Hepatocyte (in vitro differentiated cells): Measurements from ENCODE around the gene C3orf22. TPM values are rescaled to one million over a fixed set of nuclear protein-coding genes. Genes with fewer than 3 reads are reported as not detected.

Source experiments
- DNase-seq: peaks from one replicate; pipeline ENCODE4 v3.0.0-alpha.2; 2016; ENCODE audit warnings: low spot score
- H2AFZ ChIP-seq: fragments of 200-600 bp; sonication (generic); 2 replicates; pipeline ENCODE4 v1.6.0; 2016; ENCODE audit warnings: antibody characterized with exemption, mild to moderate bottlenecking
- H3K27ac ChIP-seq: fragments of 200-600 bp; sonication (generic); 2 replicates; pipeline ENCODE4 v1.5.1; 2016; ENCODE audit warnings: mild to moderate bottlenecking
- H3K27me3 ChIP-seq: fragments of 200-600 bp; sonication (generic); 2 replicates; pipeline ENCODE4 v1.6.1; 2016
- H3K36me3 ChIP-seq: fragments of 200-600 bp; sonication (generic); replicated peaks from 2 replicates; pipeline ENCODE4 v1.5.1; 2016; ENCODE audit warnings: low read depth; ENCODE audit not compliant: insufficient read depth
- H3K4me1 ChIP-seq: fragments of 200-600 bp; sonication (generic); 2 replicates; pipeline ENCODE4 v1.5.1; 2016; ENCODE audit warnings: mild to moderate bottlenecking, moderate library complexity; ENCODE audit not compliant: insufficient read depth
- H3K4me2 ChIP-seq: fragments of 200-600 bp; sonication (generic); 2 replicates; pipeline ENCODE4 v1.6.0; 2016
- H3K4me3 ChIP-seq: fragments of 200-600 bp; sonication (generic); 2 replicates; pipeline ENCODE4 v1.5.1; 2016; ENCODE audit warnings: mild to moderate bottlenecking
- H3K79me2 ChIP-seq: fragments of 200-600 bp; sonication (generic); 2 replicates; pipeline ENCODE4 v1.6.0; 2017; ENCODE audit warnings: mild to moderate bottlenecking
- H3K9me2 ChIP-seq: fragments of 200-600 bp; sonication (generic); replicated peaks from 2 replicates; pipeline ENCODE4 v1.6.0; 2017; ENCODE audit warnings: mild to moderate bottlenecking; ENCODE audit not compliant: insufficient read depth
- H3K9me3 ChIP-seq: fragments of 200-600 bp; sonication (generic); 2 replicates; pipeline ENCODE4 v1.5.1; 2016; ENCODE audit warnings: low read depth, mild to moderate bottlenecking
- H4K20me1 ChIP-seq: fragments of 200-600 bp; sonication (generic); 2 replicates; pipeline ENCODE4 v1.6.0; 2016; ENCODE audit warnings: mild to moderate bottlenecking; ENCODE audit not compliant: insufficient read depth, poor library complexity, severe bottlenecking
- EZH2 ChIP-seq: fragments of 200-600 bp; sonication (generic); IDR thresholded peaks from 2 replicates; pipeline ENCODE4 v1.6.1; 2016; ENCODE audit warnings: antibody characterized with exemption, mild to moderate bottlenecking, borderline replicate concordance
- EZH2phosphoT487 ChIP-seq: fragments of 200-600 bp; sonication (generic); IDR thresholded peaks from one replicate; pipeline ENCODE4 v1.6.1; 2018; ENCODE audit warnings: antibody characterized with exemption, mild to moderate bottlenecking, low read depth, moderate library complexity; ENCODE audit not compliant: unreplicated experiment, severe bottlenecking
- WGBS: methylation state at CpG from one replicate; pipeline ENCODE4 v1.1.6; 2016; ENCODE audit warnings: low lambda C conversion rate; ENCODE audit errors: missing lambda C conversion rate; 5-methylcytosine and 5-hydroxymethylcytosine counted together
- polyA plus RNA-seq: library from polyadenylated mRNA; unstranded; fragments of >200 nt; fragmentation: Nextera tagmentation; extraction: Ambion mirVana; gene quantifications from 2 replicates; pipeline ENCODE4 v1.2.1, GENCODE V29; 2016
- total RNA-seq: library from RNA; depleted of rRNA; stranded (reverse); fragments of >200 nt; gene quantifications from 2 replicates; pipeline ENCODE4 v1.2.3, GENCODE V29; 2014
- TF ChIP-seq, protein P1 (sequence below): fragments of 200-600 bp; sonication (generic); IDR thresholded peaks from 2 replicates; pipeline ENCODE4 v1.5.1; 2016; ENCODE audit warnings: antibody characterized with exemption, mild to moderate bottlenecking; ENCODE audit not compliant: poor library complexity

C3orf22 gene
- total and polyA plus RNA-seq, 2 experiments from 2014 or later, result not detected

DNA sequence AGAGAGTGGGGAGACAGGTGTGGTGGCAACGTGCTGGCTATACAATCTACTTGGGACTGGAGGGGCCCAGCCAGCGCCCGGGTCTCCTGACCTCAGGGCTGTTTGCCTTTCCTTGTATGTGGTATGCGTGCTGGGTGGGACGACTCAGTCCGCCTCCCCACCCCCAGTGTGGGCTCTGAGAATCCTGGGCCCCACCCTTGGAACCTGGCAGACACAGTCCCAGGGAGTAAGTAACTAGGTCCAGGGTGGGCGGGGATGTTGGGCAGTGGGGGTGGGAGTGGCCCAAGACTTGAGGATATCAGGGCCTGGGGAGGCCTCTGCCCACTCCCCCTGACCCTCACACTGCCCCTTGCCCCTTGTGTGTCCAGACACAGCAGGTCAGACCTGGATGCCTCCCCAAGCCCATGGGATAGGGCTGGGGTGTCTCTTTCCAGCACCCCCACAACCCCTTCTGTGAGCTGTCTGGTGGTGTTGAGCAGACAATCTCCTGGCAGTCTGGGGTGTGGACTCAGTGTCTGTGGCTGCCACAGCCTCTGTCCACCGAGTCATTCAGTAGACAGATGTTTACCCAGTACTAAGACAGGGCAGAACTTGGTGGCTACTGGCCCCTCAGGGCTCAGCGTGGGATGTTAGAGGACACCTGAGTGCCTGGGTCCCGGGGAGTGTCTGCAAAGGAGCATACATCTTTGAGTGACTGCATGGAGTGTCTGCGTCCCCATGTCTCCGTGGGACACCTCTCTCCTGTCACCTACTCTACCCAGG is 33.5 kb downstream of the C3orf22 start:
- Histone ChIP-seq H3K4me2 (peak overlapping the region; percentile 95), H3K9me3 (no peaks in the 10 kb centered on the region), H3K79me2 (no peaks in the 10 kb centered on the region), H3K4me3 (peak overlapping the region; percentile 52), H3K9me2 (no peaks in the 10 kb centered on the region), H4K20me1 (no peaks in the 10 kb centered on the region), H3K27me3 (peaks cover 10% of the 10 kb centered on the region), H3K27ac (peak overlapping the region; percentile 87), H2AFZ (no peak overlapping the region), H3K36me3 (no peaks in the 10 kb centered on the region), H3K4me1 (peaks cover 42% of the 10 kb centered on the region)
- WGBS, result 54% methylated on average over 12 of the region's 12 CpGs
- peak; percentile 61 for DNase-seq
- TF ChIP-seq, protein P1, sequence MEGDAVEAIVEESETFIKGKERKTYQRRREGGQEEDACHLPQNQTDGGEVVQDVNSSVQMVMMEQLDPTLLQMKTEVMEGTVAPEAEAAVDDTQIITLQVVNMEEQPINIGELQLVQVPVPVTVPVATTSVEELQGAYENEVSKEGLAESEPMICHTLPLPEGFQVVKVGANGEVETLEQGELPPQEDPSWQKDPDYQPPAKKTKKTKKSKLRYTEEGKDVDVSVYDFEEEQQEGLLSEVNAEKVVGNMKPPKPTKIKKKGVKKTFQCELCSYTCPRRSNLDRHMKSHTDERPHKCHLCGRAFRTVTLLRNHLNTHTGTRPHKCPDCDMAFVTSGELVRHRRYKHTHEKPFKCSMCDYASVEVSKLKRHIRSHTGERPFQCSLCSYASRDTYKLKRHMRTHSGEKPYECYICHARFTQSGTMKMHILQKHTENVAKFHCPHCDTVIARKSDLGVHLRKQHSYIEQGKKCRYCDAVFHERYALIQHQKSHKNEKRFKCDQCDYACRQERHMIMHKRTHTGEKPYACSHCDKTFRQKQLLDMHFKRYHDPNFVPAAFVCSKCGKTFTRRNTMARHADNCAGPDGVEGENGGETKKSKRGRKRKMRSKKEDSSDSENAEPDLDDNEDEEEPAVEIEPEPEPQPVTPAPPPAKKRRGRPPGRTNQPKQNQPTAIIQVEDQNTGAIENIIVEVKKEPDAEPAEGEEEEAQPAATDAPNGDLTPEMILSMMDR, result no peak
- TF ChIP-seq EZH2 (no peak), EZH2phosphoT487 (no peak)

DNA sequence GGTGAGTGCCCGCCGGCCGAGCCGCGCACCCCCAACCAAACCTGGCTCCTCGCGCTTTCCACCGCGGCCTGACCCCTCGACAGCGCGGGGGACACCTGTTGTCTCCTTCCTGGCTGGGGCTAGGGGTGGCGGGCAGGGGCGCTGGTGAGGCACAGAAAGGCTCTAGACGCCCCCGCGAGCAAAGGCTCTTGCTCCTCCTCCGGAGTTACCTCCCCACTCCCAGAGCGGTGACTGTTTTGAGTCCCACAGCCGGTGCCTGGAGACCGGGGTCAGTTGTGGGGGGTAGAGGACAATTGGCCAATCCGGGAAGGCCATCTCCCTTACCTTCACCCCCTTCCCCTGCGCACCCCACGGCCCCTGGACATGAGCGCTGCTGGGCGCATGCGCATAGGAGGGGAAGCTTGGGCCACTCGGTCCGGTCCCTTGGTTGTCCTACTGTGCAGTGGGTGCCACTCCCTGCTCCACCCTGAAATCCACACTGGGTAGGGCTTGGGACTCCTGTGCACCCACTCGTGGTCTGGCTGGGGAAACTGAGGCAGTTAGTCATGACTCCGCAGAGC is 34.2 kb downstream of the C3orf22 start:
- H4K20me1 ChIP-seq, result no peaks in the 10 kb centered on the region
- H3K9me3 ChIP-seq, result no peaks in the 10 kb centered on the region
- H3K9me2 ChIP-seq, result no peaks in the 10 kb centered on the region
- H3K36me3 ChIP-seq, result no peaks in the 10 kb centered on the region
- TF ChIP-seq EZH2, result no peak
- no peak for TF ChIP-seq EZH2phosphoT487
- TF ChIP-seq, protein P1, result no peak
- H3K79me2 ChIP-seq, result no peaks in the 10 kb centered on the region
- peak overlapping the region; percentile 68 for H2AFZ ChIP-seq
- WGBS, result 13% methylated on average over 20 of the region's 31 CpGs
- peaks cover 36% of the 10 kb centered on the region for H3K4me1 ChIP-seq
- peak; percentile 62 for DNase-seq
- peak overlapping the region; percentile 95 for H3K4me2 ChIP-seq
- H3K27me3 ChIP-seq, result peaks cover 10% of the 10 kb centered on the region
- H3K4me3 ChIP-seq, result peak overlapping the region; percentile 52
- H3K27ac ChIP-seq, result peak overlapping the region; percentile 87

DNA sequence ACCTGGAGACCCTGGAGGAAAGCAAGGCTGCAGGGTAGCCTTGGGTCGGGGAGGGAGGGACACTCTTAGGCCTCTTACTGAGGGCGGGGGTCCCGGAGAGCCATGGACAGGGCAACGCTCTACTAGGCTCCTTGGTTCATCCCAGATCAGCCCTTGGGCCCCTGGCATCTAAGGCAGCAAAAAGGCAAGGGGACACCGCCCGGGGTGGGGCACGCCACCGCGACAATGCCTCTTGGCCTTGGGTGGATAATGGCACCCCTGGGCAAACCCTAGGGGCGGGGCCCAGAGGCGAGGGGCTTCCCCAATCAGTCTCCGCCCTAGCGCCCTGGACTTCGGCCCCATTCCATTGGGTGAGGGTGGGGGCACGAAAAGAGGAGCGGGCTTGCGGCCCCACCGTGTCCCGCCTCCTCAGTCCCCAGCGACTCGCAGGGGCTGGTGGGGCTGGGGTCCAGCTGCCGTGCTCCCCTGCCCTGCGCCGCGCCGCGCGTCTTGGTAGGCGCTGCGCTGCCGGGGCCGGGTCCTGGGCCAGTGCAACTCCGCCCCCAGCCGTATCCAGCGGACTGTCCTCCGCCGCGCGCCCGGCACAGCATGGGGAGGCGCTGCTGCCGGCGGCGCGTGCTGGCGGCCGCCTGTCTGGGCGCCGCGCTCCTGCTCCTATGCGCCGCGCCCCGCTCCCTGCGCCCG is 34.8 kb downstream of the C3orf22 start, which contains the start of gene CHST13:
Gene CHST13 (plus strand): TSS at position 411 of the 684 bp plus-strand sequence. CDS start 178 bp downstream, at position 589.
- Histone ChIP-seq H3K9me3 (no peaks in the 10 kb centered on the region), H3K9me2 (no peaks in the 10 kb centered on the region), H3K79me2 (no peaks in the 10 kb centered on the region), H3K4me1 (peaks cover 30% of the 10 kb centered on the region), H3K4me3 (peak within 1 kb of the TSS; percentile 52), H3K4me2 (peak within 1 kb of the TSS; percentile 95), H3K27me3 (peaks cover 10% of the 10 kb centered on the region), H4K20me1 (no peaks in the 10 kb centered on the region), H2AFZ (peak within 1 kb of the TSS; percentile 68), H3K36me3 (no peaks in the 10 kb centered on the region), H3K27ac (peak within 1 kb of the TSS; percentile 87)
- TF ChIP-seq EZH2, result no peak
- TF ChIP-seq, protein P1, result no peak
- TF ChIP-seq EZH2phosphoT487, result no peak
- WGBS, result 8% methylated on average over 39 of the region's 56 CpGs
- peak; percentile 86 for DNase-seq
